Suprapubic skin (tissue), 4 donors: ENCODE results near the gene FRMPD4. TPM values are rescaled to one million over a fixed set of nuclear protein-coding genes. Genes with fewer than 3 reads are reported as not detected.

Experiments used
- DNase-seq, 2 donors: peaks; one replicate each; pipeline ENCODE4 v3.0.0-alpha.2; 2019; ENCODE audit warnings: low spot score in 2 of 2
- H3K27ac ChIP-seq: fragments of 200-600 bp; sonication (generic); one replicate; pipeline ENCODE4 v1.5.1; 2019
- H3K27me3 ChIP-seq: fragments of 200-600 bp; sonication (generic); one replicate; pipeline ENCODE4 v1.5.1; 2019
- H3K36me3 ChIP-seq: fragments of 200-600 bp; sonication (generic); one replicate; pipeline ENCODE4 v1.5.1; 2019
- H3K4me1 ChIP-seq: fragments of 200-600 bp; sonication (generic); one replicate; pipeline ENCODE4 v1.5.1; 2019
- H3K4me3 ChIP-seq: fragments of 200-600 bp; sonication (generic); one replicate; pipeline ENCODE4 v1.5.1; 2019; ENCODE audit warnings: mild to moderate bottlenecking
- H3K9me3 ChIP-seq: fragments of 200-600 bp; sonication (generic); one replicate; pipeline ENCODE4 v1.5.1; 2019
- CTCF ChIP-seq, 2 donors: fragments of 200-600 bp in 1 of 2; fragments of 450-650 bp in 1 of 2; sonication (generic) in 1 of 2; IDR thresholded peaks; one replicate each; pipeline ENCODE4 v1.5.1; 2016 to 2019; ENCODE audit warnings: antibody characterized with exemption in 2 of 2, mild to moderate bottlenecking in 1 of 2, moderate library complexity in 1 of 2
- EP300 ChIP-seq: sonication (generic); formaldehyde crosslinking; IDR thresholded peaks from one replicate; pipeline ENCODE4 v1.6.1; 2017; ENCODE audit warnings: antibody characterized with exemption
- POLR2A ChIP-seq, 2 donors: fragments of 450-650 bp; IDR thresholded peaks; one replicate each; pipeline ENCODE4 v1.6.1; 2017; ENCODE audit warnings: antibody characterized with exemption in 2 of 2, mild to moderate bottlenecking in 2 of 2, moderate library complexity in 2 of 2
- POLR2AphosphoS5 ChIP-seq, 3 donors: sonication (generic); formaldehyde crosslinking; IDR thresholded peaks; one replicate each; pipeline ENCODE4 v1.6.1; 2017; ENCODE audit warnings: antibody characterized with exemption in 3 of 3
- WGBS: methylation state at CpG from one replicate; pipeline ENCODE4 v1.1.5; 2018; 5-methylcytosine and 5-hydroxymethylcytosine counted together
- total RNA-seq, 4 donors: library from RNA; depleted of rRNA; stranded (reverse); fragments of >200 nt; gene quantifications; one replicate each; pipeline ENCODE4 v1.1.0, GENCODE V29; 2016

FRMPD4 gene
- total RNA-seq, 4 donors from 2014 or later, result 0.08 to 0.13 TPM; not detected in 2

- no peaks in the 10 kb centered on the region for H3K4me1 ChIP-seq
- H3K4me3 ChIP-seq, result no peak overlapping the region
- 70% methylated on average over 2 of the region's 2 CpGs for WGBS
- TF ChIP-seq CTCF (IDR thresholded peaks at IDR 0.05) (no peak), POLR2AphosphoS5 (IDR thresholded peaks at IDR 0.05) (no peak)
- no peaks in the 10 kb centered on the region for H3K9me3 ChIP-seq
- H3K36me3 ChIP-seq, result no peaks in the 10 kb centered on the region
- H3K27ac ChIP-seq, result no peak overlapping the region
- no peak for DNase-seq
- no peaks in the 10 kb centered on the region for H3K27me3 ChIP-seq
These were observed 228.2 kb downstream of the FRMPD4 start for GRCh38 chrX:12366440-12366839.

GRCh38 chrX:12367254-12367653 is 229.0 kb downstream of the FRMPD4 start:
- Histone ChIP-seq H3K27me3 (no peaks in the 10 kb centered on the region), H3K9me3 (no peaks in the 10 kb centered on the region), H3K27ac (no peak overlapping the region), H3K4me3 (no peak overlapping the region), H3K36me3 (no peaks in the 10 kb centered on the region), H3K4me1 (no peaks in the 10 kb centered on the region)
- TF ChIP-seq POLR2AphosphoS5 (IDR thresholded peaks at IDR 0.05) (no peak), EP300 (no peak), POLR2A (IDR thresholded peaks at IDR 0.05) (no peak), CTCF (IDR thresholded peaks at IDR 0.05) (no peak)
- 84% methylated on average over 11 of the region's 11 CpGs for WGBS
- DNase-seq, result no peak

GRCh38 chrX:12370497-12370986 is 232.3 kb downstream of the FRMPD4 start:
- WGBS, result 40% methylated on average over 3 of the region's 3 CpGs
- no peak for DNase-seq
- H3K4me1 ChIP-seq, result no peaks in the 10 kb centered on the region
- no peak for TF ChIP-seq CTCF (IDR thresholded peaks at IDR 0.05)
- no peaks in the 10 kb centered on the region for H3K9me3 ChIP-seq
- no peaks in the 10 kb centered on the region for H3K36me3 ChIP-seq
- no peaks in the 10 kb centered on the region for H3K27me3 ChIP-seq
- no peak overlapping the region for H3K4me3 ChIP-seq
- H3K27ac ChIP-seq, result no peak overlapping the region

GRCh38 chrX:12372111-12372510 is 233.8 kb downstream of the FRMPD4 start:
- H3K4me3 ChIP-seq, result no peak overlapping the region
- no peak for DNase-seq
- no peaks in the 10 kb centered on the region for H3K9me3 ChIP-seq
- H3K4me1 ChIP-seq, result no peaks in the 10 kb centered on the region
- no peaks in the 10 kb centered on the region for H3K27me3 ChIP-seq
- 46% methylated on average over 6 of the region's 6 CpGs for WGBS
- H3K27ac ChIP-seq, result no peak overlapping the region
- TF ChIP-seq POLR2AphosphoS5 (IDR thresholded peaks at IDR 0.05) (no peak), POLR2A (IDR thresholded peaks at IDR 0.05) (no peak), EP300 (no peak), CTCF (IDR thresholded peaks at IDR 0.05) (no peak)
- H3K36me3 ChIP-seq, result no peaks in the 10 kb centered on the region

GRCh38 chrX:12374286-12374685 is 236.0 kb downstream of the FRMPD4 start:
- Histone ChIP-seq H3K4me1 (no peaks in the 10 kb centered on the region), H3K4me3 (no peak overlapping the region), H3K27me3 (no peaks in the 10 kb centered on the region), H3K27ac (no peak overlapping the region), H3K36me3 (no peaks in the 10 kb centered on the region), H3K9me3 (no peaks in the 10 kb centered on the region)
- DNase-seq, result no peak
- TF ChIP-seq CTCF (IDR thresholded peaks at IDR 0.05), result no peak
- no peak for TF ChIP-seq EP300
- TF ChIP-seq POLR2A (IDR thresholded peaks at IDR 0.05), result no peak
- no peak for TF ChIP-seq POLR2AphosphoS5 (IDR thresholded peaks at IDR 0.05)
- 74% methylated on average over 6 of the region's 6 CpGs for WGBS
